ENCODE results near the gene DDX42. TPM values are rescaled to one million over a fixed set of nuclear protein-coding genes. Genes with fewer than 3 reads are reported as not detected.

Gene DDX42
- total RNA-seq, 1 donor from 2014 or later = 51.7 TPM

- intact Hi-C loops (cut with micrococcal nuclease) = no loop called here
- peaks cover 92% of the 10 kb centered on the region for H3K36me3 ChIP-seq
- DNase-seq = no peak
Measured at GRCh38 chr17:63758428-63758827, 15.5 kb upstream of the DDX42 start.

DNA sequence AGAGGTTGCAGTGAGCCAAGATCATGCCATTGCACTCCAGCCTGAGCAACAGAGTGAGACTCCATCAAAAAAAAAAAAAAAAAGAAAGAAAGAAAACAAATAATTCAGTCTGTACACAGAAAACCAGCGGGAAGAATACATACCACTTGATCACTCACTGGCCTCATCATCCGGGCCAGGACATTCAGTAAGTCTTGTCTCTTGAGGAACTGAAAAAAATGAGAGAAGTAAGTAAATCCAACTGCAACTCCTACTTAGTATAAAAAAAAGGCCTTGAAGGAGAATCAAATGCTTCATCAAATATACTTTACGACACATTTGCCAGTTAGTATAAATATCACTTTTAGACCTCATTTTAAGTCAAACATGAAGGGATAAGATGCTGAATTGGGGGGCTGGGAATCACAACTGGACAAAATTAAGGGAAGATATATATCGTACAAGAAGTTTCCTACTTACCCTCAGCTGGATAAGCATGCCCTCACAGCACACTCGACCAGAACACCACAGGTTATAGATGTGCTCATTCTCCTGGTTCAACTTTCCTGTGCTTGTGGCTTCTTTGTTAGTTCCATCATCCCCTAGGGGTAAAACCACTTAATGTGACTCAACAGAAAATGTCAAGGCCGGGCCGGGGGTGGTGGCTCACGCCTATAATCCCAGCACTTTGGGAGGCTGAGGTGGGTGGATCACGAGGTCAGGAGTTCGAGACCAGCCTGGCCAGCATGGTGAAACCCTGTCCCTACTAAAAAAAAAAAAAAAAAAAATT lies 13.0 kb upstream of the DDX42 start:
- no peaks in the 10 kb centered on the region for H3K9me3 ChIP-seq (replicated peaks)
- DNase-seq = no peak
- intact Hi-C loops (cut with micrococcal nuclease) = no loop called here
- no peak overlapping the region for H3K4me3 ChIP-seq
- peaks cover 91% of the 10 kb centered on the region for H3K36me3 ChIP-seq
- no peak overlapping the region for H3K27ac ChIP-seq (replicated peaks)
- H3K4me1 ChIP-seq = peaks cover 1% of the 10 kb centered on the region
- H3K27me3 ChIP-seq (ENCODE audit: low read depth) = no peaks in the 10 kb centered on the region
- TF ChIP-seq, protein P1, sequence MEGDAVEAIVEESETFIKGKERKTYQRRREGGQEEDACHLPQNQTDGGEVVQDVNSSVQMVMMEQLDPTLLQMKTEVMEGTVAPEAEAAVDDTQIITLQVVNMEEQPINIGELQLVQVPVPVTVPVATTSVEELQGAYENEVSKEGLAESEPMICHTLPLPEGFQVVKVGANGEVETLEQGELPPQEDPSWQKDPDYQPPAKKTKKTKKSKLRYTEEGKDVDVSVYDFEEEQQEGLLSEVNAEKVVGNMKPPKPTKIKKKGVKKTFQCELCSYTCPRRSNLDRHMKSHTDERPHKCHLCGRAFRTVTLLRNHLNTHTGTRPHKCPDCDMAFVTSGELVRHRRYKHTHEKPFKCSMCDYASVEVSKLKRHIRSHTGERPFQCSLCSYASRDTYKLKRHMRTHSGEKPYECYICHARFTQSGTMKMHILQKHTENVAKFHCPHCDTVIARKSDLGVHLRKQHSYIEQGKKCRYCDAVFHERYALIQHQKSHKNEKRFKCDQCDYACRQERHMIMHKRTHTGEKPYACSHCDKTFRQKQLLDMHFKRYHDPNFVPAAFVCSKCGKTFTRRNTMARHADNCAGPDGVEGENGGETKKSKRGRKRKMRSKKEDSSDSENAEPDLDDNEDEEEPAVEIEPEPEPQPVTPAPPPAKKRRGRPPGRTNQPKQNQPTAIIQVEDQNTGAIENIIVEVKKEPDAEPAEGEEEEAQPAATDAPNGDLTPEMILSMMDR (IDR thresholded peaks at IDR 0.05; ENCODE audit: borderline replicate concordance) = no peak

More at GRCh38 chr17:63758428-63758827, 15.5 kb upstream of the DDX42 start:
- TF ChIP-seq, protein P1 (IDR thresholded peaks at IDR 0.05; ENCODE audit: borderline replicate concordance) = no peak
- no peaks in the 10 kb centered on the region for H3K4me1 ChIP-seq
- H3K27ac ChIP-seq (replicated peaks) = no peak overlapping the region
- no peak overlapping the region for H3K4me3 ChIP-seq
- no peaks in the 10 kb centered on the region for H3K9me3 ChIP-seq (replicated peaks)
- no peaks in the 10 kb centered on the region for H3K27me3 ChIP-seq (ENCODE audit: low read depth)

- no peaks in the 10 kb centered on the region for H3K27me3 ChIP-seq (ENCODE audit: low read depth)
- H3K4me1 ChIP-seq = peaks cover 16% of the 10 kb centered on the region
- DNase-seq = no peak
- H3K27ac ChIP-seq (replicated peaks) = no peak overlapping the region
- intact Hi-C loops (cut with micrococcal nuclease) = no loop called here
- H3K9me3 ChIP-seq (replicated peaks) = no peaks in the 10 kb centered on the region
- peaks cover 76% of the 10 kb centered on the region for H3K36me3 ChIP-seq
- no peak overlapping the region for H3K4me3 ChIP-seq
- TF ChIP-seq, protein P1 (IDR thresholded peaks at IDR 0.05; ENCODE audit: borderline replicate concordance) = no peak
Measured at GRCh38 chr17:63762161-63763078, 11.6 kb upstream of the DDX42 start.

- no peaks in the 10 kb centered on the region for H3K9me3 ChIP-seq (replicated peaks)
- TF ChIP-seq, protein P1 (IDR thresholded peaks at IDR 0.05; ENCODE audit: borderline replicate concordance) = no peak
- H3K27me3 ChIP-seq (ENCODE audit: low read depth) = no peaks in the 10 kb centered on the region
- no peak overlapping the region for H3K27ac ChIP-seq (replicated peaks)
- intact Hi-C loops (cut with micrococcal nuclease) = no loop called here
- peaks cover 60% of the 10 kb centered on the region for H3K36me3 ChIP-seq
- DNase-seq = no peak
- H3K4me3 ChIP-seq = no peak overlapping the region
- H3K4me1 ChIP-seq = peaks cover 37% of the 10 kb centered on the region
Measured at GRCh38 chr17:63764716-63765115, 9.3 kb upstream of the DDX42 start.

- Histone ChIP-seq H3K4me1 (peaks cover 55% of the 10 kb centered on the region), H3K9me3 (replicated peaks) (no peaks in the 10 kb centered on the region), H3K27me3 (ENCODE audit: low read depth) (no peaks in the 10 kb centered on the region), H3K27ac (replicated peaks) (no peak overlapping the region), H3K36me3 (peaks cover 40% of the 10 kb centered on the region), H3K4me3 (no peak overlapping the region)
- TF ChIP-seq, protein P1 (IDR thresholded peaks at IDR 0.05; ENCODE audit: borderline replicate concordance) = no peak
- no peak for DNase-seq
- intact Hi-C loops (cut with micrococcal nuclease) = no loop called here
Measured at GRCh38 chr17:63766754-63767153, 7.2 kb upstream of the DDX42 start.

Data from left ventricle myocardium inferior (tissue), 1 donor.